GM04503 (cell line): Measurements from ENCODE around the gene GIPC2.
"Not testable (repeated sequence)": the region's sequence is repeated elsewhere in the genome, so short reads cannot be mapped to it uniquely, and the experiment has no call there.

ENCODE experiments used
- DNase-seq: peaks from one replicate; pipeline ENCODE4 v3.0.0-alpha.2; 2012; ENCODE audit warnings: low read depth

GIPC2 gene

GRCh38 chr1:78096017-78096416, 50.3 kb downstream of the GIPC2 start:
- no peak for DNase-seq

- DNase-seq, result no peak
These were observed 51.2 kb downstream of the GIPC2 start for GRCh38 chr1:78096976-78097375.

GRCh38 chr1:78101051-78101450, 55.3 kb downstream of the GIPC2 start:
- no peak for DNase-seq

- peak; percentile 86 for DNase-seq
These were observed 55.7 kb downstream of the GIPC2 start for GRCh38 chr1:78101514-78101913.

GRCh38 chr1:78102082-78102481, 56.3 kb downstream of the GIPC2 start:
- DNase-seq, result no peak

- DNase-seq, result no peak
These were observed 57.1 kb downstream of the GIPC2 start for GRCh38 chr1:78102916-78103315.

GRCh38 chr1:78104322-78104721, 58.6 kb downstream of the GIPC2 start:
- DNase-seq, result no peak

- not testable (repeated sequence) for DNase-seq
These were observed 63.9 kb downstream of the GIPC2 start for GRCh38 chr1:78109659-78110058.

- no peak for DNase-seq
These were observed 67.6 kb downstream of the GIPC2 start for GRCh38 chr1:78113156-78113916.

GRCh38 chr1:78114034-78114956, 68.5 kb downstream of the GIPC2 start:
- no peak for DNase-seq

- DNase-seq, result not testable (repeated sequence)
These were observed 74.7 kb downstream of the GIPC2 start for GRCh38 chr1:78120485-78120884.

- DNase-seq, result no peak
These were observed 75.9 kb downstream of the GIPC2 start for GRCh38 chr1:78121710-78122109.

- no peak for DNase-seq
These were observed 76.6 kb downstream of the GIPC2 start for GRCh38 chr1:78122389-78122788.

GRCh38 chr1:78126506-78126905, 80.7 kb downstream of the GIPC2 start:
- no peak for DNase-seq

- no peak for DNase-seq
These were observed 86.6 kb downstream of the GIPC2 start for GRCh38 chr1:78132174-78132947.

GRCh38 chr1:78132948-78133322, 87.2 kb downstream of the GIPC2 start:
- no peak for DNase-seq

- DNase-seq, result no peak
These were observed 90.9 kb downstream of the GIPC2 start for GRCh38 chr1:78136680-78137079.

GRCh38 chr1:78141531-78142231, 95.9 kb downstream of the GIPC2 start:
- no peak for DNase-seq

GRCh38 chr1:78142736-78143135, 97.0 kb downstream of the GIPC2 start:
- DNase-seq, result no peak

GRCh38 chr1:78143152-78143551, 97.4 kb downstream of the GIPC2 start:
- DNase-seq, result no peak

- DNase-seq, result no peak
These were observed 97.9 kb downstream of the GIPC2 start for GRCh38 chr1:78143673-78144072.

- DNase-seq, result peak; percentile 21
These were observed 99.4 kb downstream of the GIPC2 start for GRCh38 chr1:78145105-78145580.
